Keratinocyte (primary cell): Measurements from ENCODE around the gene GTF2I.

Experiments
- EZH2 ChIP-seq: IDR thresholded peaks from one replicate; pipeline ENCODE4 v1.6.1; 2012; ENCODE audit warnings: inconsistent platforms, mild to moderate bottlenecking, low read length, moderate library complexity
- TF ChIP-seq, protein P1 (sequence below), 3 experiments: IDR thresholded peaks in 1 of 3; conservative IDR thresholded peaks in 1 of 3; optimal IDR thresholded peaks in 1 of 3; 2 replicates in 2 of 3; 3 replicates in 1 of 3; pipeline versions ENCODE3 to v1.5.1; 2011; ENCODE audit warnings: low read length in 3 of 3, mild to moderate bottlenecking in 3 of 3, moderate library complexity in 2 of 3, control low read depth in 1 of 3, inconsistent platforms in 1 of 3; ENCODE audit not compliant: insufficient read depth in 2 of 3; ENCODE audit errors: extremely low read depth in 1 of 3

DNA sequence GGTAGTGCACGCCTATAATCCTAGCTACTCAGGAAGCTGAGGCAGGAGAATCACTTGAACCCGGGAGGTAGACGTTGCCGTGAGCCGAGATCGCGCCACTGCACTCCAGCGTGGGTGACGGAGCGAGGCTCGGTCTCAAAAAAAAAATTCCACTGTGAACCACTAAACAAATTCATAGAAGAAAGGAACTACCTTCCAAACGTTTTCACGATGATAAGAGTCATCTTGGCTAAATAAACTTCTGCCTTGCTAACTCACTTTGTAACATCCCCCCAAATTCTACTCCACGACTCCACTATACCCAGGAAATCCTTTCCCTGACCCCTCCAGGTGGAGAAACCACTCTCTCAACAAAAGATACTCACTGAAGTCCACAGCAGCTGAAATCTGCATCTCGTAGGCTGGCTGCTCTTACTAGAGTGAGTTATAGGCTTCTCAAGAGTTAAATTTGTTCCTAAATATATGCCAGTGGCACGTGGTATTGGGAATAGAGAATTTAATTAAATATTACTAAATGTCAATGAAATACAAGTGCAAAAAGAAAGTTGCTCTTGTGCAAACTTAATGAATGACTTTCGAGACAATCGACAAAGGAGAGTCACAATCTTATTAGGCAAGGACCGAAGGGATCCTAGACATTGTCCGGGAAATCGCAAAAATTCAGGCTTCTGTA is 1.6 kb upstream of the GTF2I start:
- TF ChIP-seq, protein P1, sequence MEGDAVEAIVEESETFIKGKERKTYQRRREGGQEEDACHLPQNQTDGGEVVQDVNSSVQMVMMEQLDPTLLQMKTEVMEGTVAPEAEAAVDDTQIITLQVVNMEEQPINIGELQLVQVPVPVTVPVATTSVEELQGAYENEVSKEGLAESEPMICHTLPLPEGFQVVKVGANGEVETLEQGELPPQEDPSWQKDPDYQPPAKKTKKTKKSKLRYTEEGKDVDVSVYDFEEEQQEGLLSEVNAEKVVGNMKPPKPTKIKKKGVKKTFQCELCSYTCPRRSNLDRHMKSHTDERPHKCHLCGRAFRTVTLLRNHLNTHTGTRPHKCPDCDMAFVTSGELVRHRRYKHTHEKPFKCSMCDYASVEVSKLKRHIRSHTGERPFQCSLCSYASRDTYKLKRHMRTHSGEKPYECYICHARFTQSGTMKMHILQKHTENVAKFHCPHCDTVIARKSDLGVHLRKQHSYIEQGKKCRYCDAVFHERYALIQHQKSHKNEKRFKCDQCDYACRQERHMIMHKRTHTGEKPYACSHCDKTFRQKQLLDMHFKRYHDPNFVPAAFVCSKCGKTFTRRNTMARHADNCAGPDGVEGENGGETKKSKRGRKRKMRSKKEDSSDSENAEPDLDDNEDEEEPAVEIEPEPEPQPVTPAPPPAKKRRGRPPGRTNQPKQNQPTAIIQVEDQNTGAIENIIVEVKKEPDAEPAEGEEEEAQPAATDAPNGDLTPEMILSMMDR (optimal IDR thresholded peaks at IDR 0.05 in 1 of 3, IDR thresholded peaks at IDR 0.05 in 1 of 3, conservative IDR thresholded peaks at IDR 0.05 in 1 of 3; ENCODE audit: extremely low read depth in 1 of 3, insufficient read depth in 2 of 3, low read length in 3 of 3) = no peak
- TF ChIP-seq EZH2 = no peak
